ENCODE results near the gene GPX4. TPM values are rescaled to one million over a fixed set of nuclear protein-coding genes. Genes with fewer than 3 reads are reported as not detected.

Gene GPX4
- total and polyA plus RNA-seq, 3 donors from 2014 or later: 1,153 to 1,893 (median 1,773) TPM

- Histone ChIP-seq H3K27ac (no peak overlapping the region), H3K36me3 (ENCODE audit: low read depth, missing control alignments) (no peaks in the 10 kb centered on the region), H3K4me3 (no peak overlapping the region), H3K4me1 (peaks cover 31% of the 10 kb centered on the region), H3K9me3 (no peaks in the 10 kb centered on the region), H3K27me3 (no peaks in the 10 kb centered on the region)
- WGBS, 2 donors: 90 to 93% methylated on average over 10 to 16 of the region's 17 CpGs
- TF ChIP-seq POLR2A (IDR thresholded peaks at IDR 0.05): no peak
- no peak for TF ChIP-seq CTCF (IDR thresholded peaks at IDR 0.05)
- intact Hi-C loops (cut with DNase I; ENCODE audit: low total_unique reads): no loop called here
- no peak for DNase-seq
Observed at GRCh38 chr19:1135454-1135853, 31.7 kb downstream of the GPX4 start.

GRCh38 chr19:1136201-1136600, 32.4 kb downstream of the GPX4 start:
- H3K4me3 ChIP-seq: no peak overlapping the region
- H3K36me3 ChIP-seq (ENCODE audit: low read depth, missing control alignments): no peaks in the 10 kb centered on the region
- no peaks in the 10 kb centered on the region for H3K9me3 ChIP-seq
- no peaks in the 10 kb centered on the region for H3K27me3 ChIP-seq
- WGBS, 2 donors: 80% methylated on average over 12 of the region's 12 CpGs; no CpG with 5 or more reads in 1 of the 2 donors
- no peak for DNase-seq
- no peak overlapping the region for H3K27ac ChIP-seq
- TF ChIP-seq POLR2A (IDR thresholded peaks at IDR 0.05) (no peak), CTCF (IDR thresholded peaks at IDR 0.05) (no peak)
- intact Hi-C loops (cut with DNase I; ENCODE audit: low total_unique reads): no loop called here
- H3K4me1 ChIP-seq: peaks cover 24% of the 10 kb centered on the region

GRCh38 chr19:1136621-1137317, 33.0 kb downstream of the GPX4 start:
- TF ChIP-seq CTCF (IDR thresholded peaks at IDR 0.05): no peak
- TF ChIP-seq POLR2A (IDR thresholded peaks at IDR 0.05): no peak
- H3K4me3 ChIP-seq: no peak overlapping the region
- 67 to 84% methylated on average over 15 to 17 of the region's 25 CpGs for WGBS, 2 donors
- H3K27me3 ChIP-seq: no peaks in the 10 kb centered on the region
- no peaks in the 10 kb centered on the region for H3K9me3 ChIP-seq
- H3K36me3 ChIP-seq (ENCODE audit: low read depth, missing control alignments): no peaks in the 10 kb centered on the region
- intact Hi-C loops (cut with DNase I; ENCODE audit: low total_unique reads): no loop called here
- H3K4me1 ChIP-seq: peaks cover 19% of the 10 kb centered on the region
- no peak for DNase-seq
- no peak overlapping the region for H3K27ac ChIP-seq

GRCh38 chr19:1138121-1138520, 34.3 kb downstream of the GPX4 start:
- no peaks in the 10 kb centered on the region for H3K36me3 ChIP-seq (ENCODE audit: low read depth, missing control alignments)
- 90 to 91% methylated on average over 4 to 11 of the region's 11 CpGs for WGBS, 2 donors
- TF ChIP-seq CTCF (IDR thresholded peaks at IDR 0.05): no peak
- no peak for TF ChIP-seq POLR2A (IDR thresholded peaks at IDR 0.05)

GRCh38 chr19:1139126-1139525, 35.3 kb downstream of the GPX4 start:
- intact Hi-C loops (cut with DNase I; ENCODE audit: low total_unique reads): no loop called here
- H3K36me3 ChIP-seq (ENCODE audit: low read depth, missing control alignments): no peaks in the 10 kb centered on the region
- TF ChIP-seq CTCF (IDR thresholded peaks at IDR 0.05) (no peak), POLR2A (IDR thresholded peaks at IDR 0.05) (no peak)
- peaks cover 5% of the 10 kb centered on the region for H3K4me1 ChIP-seq
- DNase-seq: no peak
- 88 to 90% methylated on average over 15 of the region's 15 CpGs for WGBS, 2 donors
- H3K27ac ChIP-seq: no peak overlapping the region
- H3K27me3 ChIP-seq: no peaks in the 10 kb centered on the region
- no peaks in the 10 kb centered on the region for H3K9me3 ChIP-seq
- H3K4me3 ChIP-seq: no peak overlapping the region

More at GRCh38 chr19:1138121-1138520, 34.3 kb downstream of the GPX4 start:
- H3K27ac ChIP-seq: no peak overlapping the region
- intact Hi-C loops (cut with DNase I; ENCODE audit: low total_unique reads): no loop called here
- no peaks in the 10 kb centered on the region for H3K9me3 ChIP-seq
- no peak overlapping the region for H3K4me3 ChIP-seq
- no peaks in the 10 kb centered on the region for H3K27me3 ChIP-seq
- no peak for DNase-seq
- peaks cover 9% of the 10 kb centered on the region for H3K4me1 ChIP-seq

Data from testis (tissue), 3 donors.